Measurements from ENCODE around the gene MYLK4.

Gene MYLK4

DNA sequence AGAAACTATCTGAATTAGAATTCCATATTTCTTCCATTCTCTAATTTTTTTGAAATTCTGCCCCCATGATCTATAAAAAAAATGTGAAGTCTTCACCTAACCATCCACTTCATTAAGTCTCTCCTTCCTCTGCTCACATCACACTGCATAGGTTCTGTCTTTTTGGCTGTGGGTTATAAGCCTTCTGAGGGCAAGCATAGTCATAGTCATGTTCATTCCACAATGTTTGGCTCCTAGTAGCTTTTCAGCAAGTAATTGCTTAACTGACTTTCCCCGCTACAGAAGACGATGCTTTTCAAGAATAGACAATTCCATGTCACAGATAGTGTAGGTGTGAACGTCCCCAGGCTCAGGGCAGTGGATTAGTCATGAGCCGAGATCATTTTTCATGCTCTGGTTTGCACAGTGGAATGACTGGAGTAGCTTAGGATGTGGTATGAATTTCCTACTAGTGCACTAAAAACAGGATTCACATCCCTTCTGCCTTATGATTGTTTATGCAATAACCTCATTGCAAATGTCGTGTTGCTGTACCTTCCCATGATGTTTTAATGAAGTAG lies 43.5 kb upstream of the MYLK4 start:
- no peak overlapping the region for H3K27ac ChIP-seq
- TF ChIP-seq, protein P1, sequence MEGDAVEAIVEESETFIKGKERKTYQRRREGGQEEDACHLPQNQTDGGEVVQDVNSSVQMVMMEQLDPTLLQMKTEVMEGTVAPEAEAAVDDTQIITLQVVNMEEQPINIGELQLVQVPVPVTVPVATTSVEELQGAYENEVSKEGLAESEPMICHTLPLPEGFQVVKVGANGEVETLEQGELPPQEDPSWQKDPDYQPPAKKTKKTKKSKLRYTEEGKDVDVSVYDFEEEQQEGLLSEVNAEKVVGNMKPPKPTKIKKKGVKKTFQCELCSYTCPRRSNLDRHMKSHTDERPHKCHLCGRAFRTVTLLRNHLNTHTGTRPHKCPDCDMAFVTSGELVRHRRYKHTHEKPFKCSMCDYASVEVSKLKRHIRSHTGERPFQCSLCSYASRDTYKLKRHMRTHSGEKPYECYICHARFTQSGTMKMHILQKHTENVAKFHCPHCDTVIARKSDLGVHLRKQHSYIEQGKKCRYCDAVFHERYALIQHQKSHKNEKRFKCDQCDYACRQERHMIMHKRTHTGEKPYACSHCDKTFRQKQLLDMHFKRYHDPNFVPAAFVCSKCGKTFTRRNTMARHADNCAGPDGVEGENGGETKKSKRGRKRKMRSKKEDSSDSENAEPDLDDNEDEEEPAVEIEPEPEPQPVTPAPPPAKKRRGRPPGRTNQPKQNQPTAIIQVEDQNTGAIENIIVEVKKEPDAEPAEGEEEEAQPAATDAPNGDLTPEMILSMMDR (conservative IDR thresholded peaks at IDR 0.05): no peak

DNA sequence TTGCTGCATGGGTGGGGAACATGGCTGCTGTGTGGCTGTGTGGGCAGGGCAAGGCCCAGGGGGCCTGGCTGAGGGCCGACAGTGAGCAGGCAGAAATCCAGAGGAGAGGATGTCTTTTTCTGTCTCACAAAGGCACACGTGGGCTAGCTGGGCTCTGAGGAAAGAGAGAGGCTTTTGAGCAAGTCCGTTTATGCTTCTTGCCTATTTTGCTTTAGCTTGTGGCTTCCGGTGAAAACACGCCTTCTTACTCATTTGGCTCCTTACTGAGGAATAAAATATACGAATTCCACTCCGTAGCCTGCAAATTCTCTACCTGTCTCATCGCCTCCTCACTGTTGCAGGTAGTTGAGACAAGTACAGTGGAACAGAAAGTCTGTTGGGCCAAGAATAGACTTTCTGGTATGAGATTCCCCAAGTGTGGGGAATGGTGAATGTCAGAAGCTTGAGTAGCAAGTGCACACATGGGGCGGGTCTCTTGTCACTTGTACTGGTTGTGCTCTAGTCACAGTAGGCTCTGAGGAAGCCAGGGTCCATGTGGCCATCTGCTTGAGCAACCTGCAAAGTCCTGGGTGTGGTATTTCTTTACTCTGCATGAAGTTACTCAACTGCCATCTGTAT lies 42.9 kb upstream of the MYLK4 start:
- no peak overlapping the region for H3K27ac ChIP-seq
- TF ChIP-seq, protein P1 (conservative IDR thresholded peaks at IDR 0.05): no peak

DNA sequence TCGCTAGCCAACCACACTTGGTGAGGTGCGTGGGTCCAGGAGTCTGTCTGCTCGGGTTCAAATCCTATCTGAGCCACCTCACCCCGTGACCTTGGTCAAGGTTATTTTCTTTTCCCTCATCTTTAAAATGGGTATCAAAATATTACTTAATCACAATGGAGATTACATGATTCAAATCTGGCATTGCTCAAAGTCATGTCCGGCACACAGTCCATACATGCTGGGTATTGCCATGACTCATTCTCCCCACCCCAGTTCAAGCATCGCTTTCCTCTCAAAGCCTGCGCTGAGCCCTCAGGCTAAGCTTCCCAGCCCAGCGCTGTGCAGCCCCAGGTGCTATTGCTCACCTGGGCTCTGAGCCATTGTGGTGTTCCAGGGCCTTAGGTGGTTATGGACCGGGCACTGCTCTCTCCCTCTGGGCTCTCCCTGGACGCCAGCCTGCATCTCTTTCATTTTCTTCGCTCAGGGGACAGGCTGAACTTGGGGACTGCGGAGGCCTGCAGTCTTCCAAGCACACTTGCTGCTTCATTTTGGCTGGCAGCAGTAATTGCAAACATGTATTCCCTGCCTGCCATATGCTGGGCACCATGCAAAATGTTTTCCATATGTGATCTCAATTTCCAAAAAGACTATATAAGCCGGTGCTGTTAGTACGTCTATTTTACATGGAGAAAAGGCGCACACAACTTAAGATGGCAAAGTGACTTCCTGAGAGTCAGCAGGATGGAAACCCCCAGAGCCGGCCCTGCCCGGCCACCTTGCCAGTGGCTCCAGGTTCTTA lies 41.8 kb upstream of the MYLK4 start:
- no peak overlapping the region for H3K27ac ChIP-seq
- TF ChIP-seq, protein P1 (conservative IDR thresholded peaks at IDR 0.05): no peak

DNA sequence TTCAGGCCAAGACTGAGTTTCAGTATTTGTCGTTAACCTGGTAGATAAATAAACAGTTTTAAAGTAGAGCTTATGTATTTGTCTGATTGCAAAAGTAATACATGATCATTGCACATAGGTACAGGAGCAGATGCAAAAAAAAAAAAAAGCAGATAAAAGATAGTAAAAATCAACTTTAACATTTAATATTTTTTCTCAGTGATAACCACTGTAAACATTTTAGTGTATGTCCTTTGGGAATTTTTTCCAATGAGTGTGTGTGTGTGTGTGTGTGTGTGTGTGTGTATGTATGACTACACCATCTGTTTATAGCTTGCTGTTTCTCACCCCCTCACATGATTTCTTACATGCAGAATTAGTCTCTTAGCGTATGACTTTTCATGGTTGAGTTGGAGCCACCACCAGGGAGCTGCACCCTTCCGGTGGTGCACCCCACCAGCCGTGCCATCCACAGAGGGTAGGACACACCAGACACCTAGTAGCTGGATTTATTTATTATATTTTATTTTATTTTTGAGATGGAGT lies 40.8 kb upstream of the MYLK4 start:
- TF ChIP-seq, protein P1 (conservative IDR thresholded peaks at IDR 0.05): peak; percentile 41
- peak overlapping the region; percentile 33 for H3K27ac ChIP-seq

DNA sequence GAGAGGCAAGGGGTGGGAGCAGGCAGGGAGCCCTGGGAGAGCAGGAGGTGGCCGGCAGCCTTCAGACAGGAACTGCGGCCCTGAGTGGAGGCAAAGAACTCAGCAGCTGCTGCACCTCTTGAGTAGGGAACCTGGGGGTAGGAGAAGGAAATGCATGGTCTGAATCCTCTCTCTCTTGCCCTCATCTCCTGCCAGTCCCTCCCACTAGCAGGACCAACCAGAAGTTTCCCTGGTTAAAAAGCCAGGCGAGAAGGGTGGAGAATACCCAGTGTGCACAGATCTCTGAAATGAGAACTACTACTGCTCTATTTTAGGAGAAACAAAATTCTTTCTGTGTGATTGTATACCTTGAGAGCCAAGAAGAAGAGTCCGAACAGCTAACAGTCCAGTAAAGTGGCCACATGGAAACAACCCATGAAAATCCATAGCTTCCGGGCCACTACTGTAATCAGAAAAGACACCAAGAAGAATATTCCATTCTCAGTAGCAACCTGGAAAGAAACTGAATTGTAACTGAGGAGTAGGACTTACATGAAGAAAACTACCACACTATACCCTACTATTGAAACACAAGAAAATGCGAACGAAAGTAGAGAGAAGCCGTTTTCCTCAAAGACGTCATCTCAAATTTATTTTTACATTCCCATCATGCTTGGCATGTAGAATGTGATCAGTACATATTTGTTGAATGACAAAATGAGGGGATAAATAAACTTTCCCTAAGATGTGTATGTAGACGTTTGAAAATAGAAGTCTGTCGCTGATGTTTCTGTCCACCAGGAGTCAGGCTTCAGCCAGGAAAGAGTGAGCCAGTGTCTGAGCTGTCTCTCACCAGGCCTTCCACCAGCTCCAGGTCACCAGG lies 40.1 kb upstream of the MYLK4 start:
- H3K27ac ChIP-seq: peak overlapping the region; percentile 33; the same call in 1 of the 2 replicates
- TF ChIP-seq, protein P1 (conservative IDR thresholded peaks at IDR 0.05): peak; percentile 79

DNA sequence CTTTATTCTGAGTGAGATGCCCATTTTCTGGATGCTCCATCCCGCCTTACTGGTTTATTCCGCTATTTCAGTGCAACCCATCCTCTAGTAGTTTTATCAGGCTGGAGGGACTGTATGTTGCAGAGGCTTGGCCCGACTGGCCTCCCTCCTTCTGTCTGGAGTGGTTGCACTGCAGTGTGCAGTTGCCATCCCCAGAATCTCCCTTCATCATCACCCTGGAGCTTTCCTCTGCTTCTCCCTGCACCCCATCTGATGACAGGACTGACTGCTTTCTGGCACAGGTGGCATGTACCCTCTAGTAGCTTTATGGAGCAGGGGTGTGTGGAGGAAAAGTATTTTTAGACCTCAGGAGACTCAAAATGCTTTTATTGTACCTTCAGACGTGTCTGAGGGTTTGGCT lies 35.5 kb upstream of the MYLK4 start:
- TF ChIP-seq, protein P1 (conservative IDR thresholded peaks at IDR 0.05): no peak
- no peak overlapping the region for H3K27ac ChIP-seq
